HAP-1 (cell line): ENCODE results near the gene DPH1.

Experiments used
- DNase-seq, 2 experiments: peaks; one replicate each; pipeline ENCODE4 v3.0.0-alpha.2; 2016 to 2020; ENCODE audit warnings: low spot score in 2 of 2
- H3K27me3 ChIP-seq: fragments of 250-450 bp; sonication (Bioruptor Pico); 2 replicates; pipeline ENCODE4 v1.5.1; 2020; ENCODE audit warnings: low read depth, mild to moderate bottlenecking, moderate library complexity
- H3K36me3 ChIP-seq: fragments of 250-450 bp; sonication (Bioruptor Pico); replicated peaks from 2 replicates; pipeline ENCODE4 v1.5.1; 2020; ENCODE audit warnings: mild to moderate bottlenecking
- H3K4me1 ChIP-seq: fragments of 250-450 bp; sonication (Bioruptor Pico); 2 replicates; pipeline ENCODE4 v1.5.1; 2020; ENCODE audit warnings: mild to moderate bottlenecking
- H3K4me3 ChIP-seq: fragments of 250-450 bp; sonication (Bioruptor Pico); 2 replicates; pipeline ENCODE4 v1.5.1; 2020; ENCODE audit warnings: mild to moderate bottlenecking, moderate library complexity
- H3K9me3 ChIP-seq: fragments of 250-450 bp; sonication (Bioruptor Pico); 2 replicates; pipeline ENCODE4 v1.5.1; 2020; ENCODE audit warnings: mild to moderate bottlenecking, moderate library complexity
- in situ Hi-C: fragments of 300-500 bp; cut with MboI; formaldehyde crosslinking; loops from 3 replicates; pipeline ENCODE4 v1.14.3; 2020; ENCODE audit warnings: low sequenced_read_pairs, inconsistent platforms, mixed read lengths

Gene DPH1

DNA sequence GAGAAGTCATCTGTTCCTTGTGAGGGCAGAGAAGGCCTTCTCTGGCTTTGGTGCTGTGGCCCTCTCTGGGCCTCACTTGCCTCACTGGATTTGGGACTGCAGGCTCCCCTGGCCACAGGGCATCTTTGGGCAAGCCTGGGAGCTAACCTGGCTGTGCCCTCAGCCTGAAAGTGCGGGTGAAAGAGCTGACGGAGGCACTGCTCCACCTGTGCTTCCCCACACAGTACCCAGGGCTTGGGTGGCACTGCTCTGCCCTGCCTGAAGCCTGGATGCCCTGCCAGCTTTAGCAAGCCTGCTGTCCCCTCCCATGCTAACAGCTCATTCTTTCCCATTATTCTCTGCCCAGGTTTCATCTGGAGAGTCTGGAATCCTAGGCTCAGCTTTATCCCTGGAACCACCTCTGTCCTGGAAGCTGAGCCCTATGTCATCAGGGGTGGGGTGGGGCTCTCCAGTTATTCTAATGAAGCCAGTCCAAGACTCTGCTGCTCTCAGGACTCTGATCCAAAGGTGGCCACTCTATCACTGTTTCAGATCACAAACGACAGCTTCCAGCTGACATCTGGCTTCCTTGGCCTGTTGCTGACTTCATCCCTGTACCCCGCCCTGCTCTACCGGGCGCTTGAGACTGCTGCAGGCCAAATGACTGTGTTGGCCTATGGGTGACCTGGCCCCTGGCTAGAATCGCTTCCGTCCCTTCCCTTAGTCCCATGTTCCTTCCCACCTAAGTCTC lies 54.2 kb downstream of the DPH1 start:
- Histone ChIP-seq H3K27me3 (no peaks in the 10 kb centered on the region), H3K36me3 (no peaks in the 10 kb centered on the region; the same call in none of the 2 replicates), H3K9me3 (no peaks in the 10 kb centered on the region), H3K4me1 (no peaks in the 10 kb centered on the region), H3K4me3 (no peak overlapping the region)
- DNase-seq, result no peak
- in situ Hi-C loops, result no loop called here

DNA sequence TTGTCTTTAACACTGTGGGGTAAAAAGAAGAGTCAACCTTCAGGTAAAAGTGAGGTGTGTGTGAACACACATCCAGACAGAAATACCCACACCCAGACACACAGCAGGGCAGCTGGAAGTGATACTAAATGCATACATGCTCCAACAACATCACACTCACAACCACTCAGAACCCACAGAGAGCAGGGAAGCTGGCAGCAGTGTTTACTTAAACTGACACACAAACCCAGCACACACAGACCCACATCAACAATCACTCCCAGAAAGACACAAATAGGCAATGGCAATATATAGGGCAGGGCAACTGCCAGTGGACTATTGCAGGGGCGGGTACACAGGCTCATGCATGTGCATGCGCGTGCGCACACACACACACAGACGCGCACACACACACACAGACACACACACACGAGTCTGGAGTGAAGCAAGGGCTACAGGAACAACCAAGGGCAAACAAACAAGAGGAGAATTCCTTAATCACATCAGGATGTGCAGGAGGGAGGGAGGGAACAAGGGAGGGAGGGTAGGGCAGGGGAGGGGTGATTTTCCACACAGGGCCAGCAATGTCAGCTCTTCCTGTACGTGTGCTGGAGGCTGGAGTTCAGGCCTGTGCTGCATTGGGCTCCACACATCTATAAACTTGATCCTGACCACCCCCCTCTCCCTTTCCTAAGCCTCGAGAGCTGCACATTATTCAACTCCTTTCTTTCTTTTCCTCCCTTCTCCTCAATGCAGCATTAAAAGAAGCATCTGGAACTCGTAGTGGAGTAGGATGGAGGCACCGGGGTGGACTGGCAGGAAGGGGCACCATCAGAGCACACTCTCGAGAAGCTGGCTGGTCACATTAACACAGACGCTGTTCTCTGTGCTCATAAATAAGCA lies 55.1 kb downstream of the DPH1 start:
- in situ Hi-C loops, result no loop called here
- no peak overlapping the region for H3K4me3 ChIP-seq
- no peaks in the 10 kb centered on the region for H3K27me3 ChIP-seq
- no peaks in the 10 kb centered on the region; the same call in 1 of the 2 replicates for H3K36me3 ChIP-seq
- DNase-seq, result no peak
- H3K4me1 ChIP-seq, result no peaks in the 10 kb centered on the region
- H3K9me3 ChIP-seq, result no peaks in the 10 kb centered on the region

DNA sequence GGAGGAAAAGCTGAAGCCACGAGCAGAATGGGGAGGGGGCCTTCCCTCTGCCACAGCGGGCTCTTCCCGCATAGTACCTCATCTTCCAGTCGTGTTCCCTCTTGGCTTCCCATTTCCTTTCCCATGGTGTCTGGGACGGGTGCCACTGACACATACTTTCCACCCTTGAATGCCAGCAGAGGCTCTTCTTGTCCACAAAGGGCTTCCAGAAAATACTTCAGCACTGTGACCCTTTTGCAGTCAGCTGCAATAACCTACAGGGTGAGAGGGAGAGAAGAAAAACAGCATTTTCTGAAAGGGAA lies 55.6 kb downstream of the DPH1 start:
- no peak for DNase-seq
- Histone ChIP-seq H3K4me1 (no peaks in the 10 kb centered on the region), H3K36me3 (no peaks in the 10 kb centered on the region; the same call in 1 of the 2 replicates), H3K4me3 (no peak overlapping the region), H3K9me3 (no peaks in the 10 kb centered on the region), H3K27me3 (no peaks in the 10 kb centered on the region)
- in situ Hi-C loops, result no loop called here

DNA sequence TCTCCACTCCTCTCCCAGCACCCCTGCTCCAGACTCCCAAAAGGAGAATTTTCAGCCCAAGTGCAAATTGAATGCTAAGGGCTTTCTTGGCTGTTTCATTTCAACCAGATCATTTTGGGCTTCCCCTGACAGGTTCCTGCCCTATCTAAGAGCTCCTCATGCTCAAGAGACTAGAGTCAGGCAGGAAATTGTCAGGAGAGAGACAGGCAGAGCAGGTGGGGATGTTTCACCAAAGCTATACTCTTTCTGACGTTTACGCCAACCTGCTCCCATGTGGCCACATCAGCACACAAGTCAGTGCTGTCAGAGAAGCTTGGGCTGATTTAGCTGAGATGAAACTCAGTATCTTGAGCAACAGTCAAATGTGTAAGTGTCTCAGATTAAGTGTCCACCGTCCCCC lies 56.4 kb downstream of the DPH1 start:
- H3K27me3 ChIP-seq, result no peaks in the 10 kb centered on the region
- no peak for DNase-seq
- H3K9me3 ChIP-seq, result no peaks in the 10 kb centered on the region
- no peak overlapping the region for H3K4me3 ChIP-seq
- H3K36me3 ChIP-seq, result no peaks in the 10 kb centered on the region; the same call in 1 of the 2 replicates
- no peaks in the 10 kb centered on the region for H3K4me1 ChIP-seq
- in situ Hi-C loops, result no loop called here

DNA sequence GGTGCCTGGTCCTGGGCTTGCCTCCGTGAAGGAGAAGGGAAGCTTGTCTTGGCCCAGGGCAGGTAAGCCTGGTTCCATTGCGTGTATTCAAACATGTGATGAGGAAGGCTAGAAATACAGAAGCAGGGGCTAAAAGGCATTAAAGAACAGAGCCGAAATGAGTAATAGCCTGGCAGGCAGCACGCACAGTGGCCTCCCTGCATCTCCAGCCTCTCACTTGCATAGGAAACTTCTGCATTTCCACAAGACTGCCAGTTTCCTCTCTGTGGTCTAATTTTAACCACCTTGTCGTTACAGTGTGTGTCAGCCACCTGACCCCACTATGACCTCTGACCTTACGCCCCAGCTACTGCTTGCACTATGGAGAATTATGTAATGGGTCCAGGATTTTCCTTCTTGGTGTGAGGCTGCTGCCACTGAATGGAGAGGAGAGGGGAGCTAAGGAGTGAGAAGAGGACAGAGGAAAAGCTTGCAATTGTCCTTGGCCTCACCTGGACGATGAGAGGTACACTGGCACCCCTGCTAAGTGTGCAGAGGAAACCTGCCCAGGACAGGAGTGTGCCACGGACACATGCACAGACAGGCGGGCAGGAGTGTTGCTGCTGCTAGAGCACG lies 57.8 kb downstream of the DPH1 start:
- H3K9me3 ChIP-seq, result no peaks in the 10 kb centered on the region
- DNase-seq, result no peak
- no peaks in the 10 kb centered on the region for H3K36me3 ChIP-seq
- no peak overlapping the region for H3K4me3 ChIP-seq
- in situ Hi-C loops, result no loop called here
- H3K27me3 ChIP-seq, result no peaks in the 10 kb centered on the region
- H3K4me1 ChIP-seq, result no peaks in the 10 kb centered on the region

DNA sequence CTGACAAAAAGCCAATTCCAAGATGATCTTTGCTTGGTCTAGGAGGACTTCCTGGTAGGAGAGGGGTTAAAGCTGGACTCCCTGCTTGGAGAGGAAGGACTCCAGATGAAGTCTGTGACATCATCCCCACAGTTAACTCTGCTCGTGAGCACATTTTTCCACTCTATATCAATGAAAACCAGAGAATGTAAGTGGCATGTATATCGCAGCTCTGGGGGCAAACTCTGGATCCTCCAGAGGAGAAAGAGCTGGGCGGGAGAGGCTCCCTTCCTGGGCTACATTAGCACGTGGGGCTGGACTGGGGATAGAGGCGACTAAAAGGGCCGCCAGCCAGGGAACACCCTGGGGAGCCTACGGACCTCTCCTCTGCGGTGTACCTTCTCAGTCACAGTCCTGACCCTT lies 59.1 kb downstream of the DPH1 start:
- DNase-seq, result no peak
- Histone ChIP-seq H3K4me1 (no peaks in the 10 kb centered on the region), H3K36me3 (no peaks in the 10 kb centered on the region), H3K27me3 (no peaks in the 10 kb centered on the region), H3K4me3 (no peak overlapping the region), H3K9me3 (no peaks in the 10 kb centered on the region)
- in situ Hi-C loops, result no loop called here

DNA sequence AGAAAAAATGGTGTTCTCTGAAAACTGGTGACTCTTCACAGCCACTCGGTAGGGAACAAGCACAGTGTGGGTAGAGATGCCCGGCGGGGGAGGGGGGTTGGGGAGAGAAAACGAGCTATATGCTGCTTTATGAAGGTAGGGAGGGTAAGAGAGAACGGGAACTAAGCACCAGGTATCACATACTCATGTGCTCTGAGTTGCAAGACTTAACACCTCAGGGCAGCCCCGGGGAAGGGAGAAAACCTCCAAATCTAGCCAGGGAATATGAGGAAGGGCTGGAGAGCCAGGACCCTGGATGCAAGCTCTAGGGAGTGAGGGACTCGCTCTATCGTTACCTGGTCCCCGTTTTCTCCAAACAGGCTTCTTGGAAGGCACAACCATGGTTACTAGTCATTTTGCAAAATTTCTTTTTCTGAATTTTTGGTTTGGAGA lies 60.3 kb downstream of the DPH1 start:
- no peaks in the 10 kb centered on the region for H3K4me1 ChIP-seq
- H3K27me3 ChIP-seq, result no peaks in the 10 kb centered on the region
- no peak overlapping the region for H3K4me3 ChIP-seq
- in situ Hi-C loops, result no loop called here
- no peaks in the 10 kb centered on the region for H3K9me3 ChIP-seq
- H3K36me3 ChIP-seq, result no peaks in the 10 kb centered on the region
- no peak for DNase-seq

DNA sequence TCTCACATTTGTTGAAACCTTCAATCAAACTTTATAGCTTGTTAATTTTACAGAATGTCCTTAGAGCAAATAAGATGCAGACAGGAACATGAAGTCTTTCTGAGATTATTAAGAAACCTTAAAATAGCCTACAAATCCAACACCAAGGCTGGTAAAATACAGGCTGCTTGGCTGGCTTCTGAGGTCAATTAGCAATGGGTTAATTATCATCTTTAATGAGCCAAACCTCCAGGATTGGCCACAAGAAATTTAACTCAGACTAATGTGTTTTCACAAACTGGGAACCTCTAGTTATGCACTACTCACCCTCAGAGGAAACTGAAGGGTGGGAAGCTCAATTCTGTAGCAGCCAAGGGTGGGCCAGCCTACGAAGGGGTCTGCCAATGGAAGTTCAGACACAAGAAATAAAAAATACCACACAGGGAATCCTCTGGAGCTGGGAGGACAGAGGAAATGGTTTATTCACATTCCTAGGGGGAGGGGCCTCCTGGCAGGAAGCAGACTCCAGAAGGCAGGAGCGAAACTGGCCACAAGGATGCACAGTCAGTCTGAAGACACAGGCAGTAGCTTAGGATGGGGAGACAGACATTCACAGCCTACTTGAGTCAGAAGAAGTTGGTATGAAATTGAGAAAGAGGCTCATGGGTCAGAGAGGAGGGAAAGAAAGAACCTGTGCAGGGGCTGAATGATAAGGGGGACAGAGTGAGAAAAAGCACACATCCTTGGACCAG lies 61.0 kb downstream of the DPH1 start:
- Histone ChIP-seq H3K4me3 (no peak overlapping the region), H3K27me3 (no peaks in the 10 kb centered on the region), H3K36me3 (no peaks in the 10 kb centered on the region), H3K4me1 (no peaks in the 10 kb centered on the region), H3K9me3 (no peaks in the 10 kb centered on the region)
- in situ Hi-C loops, result no loop called here
- DNase-seq, result peak in 1 of 2 experiments; percentile 27

DNA sequence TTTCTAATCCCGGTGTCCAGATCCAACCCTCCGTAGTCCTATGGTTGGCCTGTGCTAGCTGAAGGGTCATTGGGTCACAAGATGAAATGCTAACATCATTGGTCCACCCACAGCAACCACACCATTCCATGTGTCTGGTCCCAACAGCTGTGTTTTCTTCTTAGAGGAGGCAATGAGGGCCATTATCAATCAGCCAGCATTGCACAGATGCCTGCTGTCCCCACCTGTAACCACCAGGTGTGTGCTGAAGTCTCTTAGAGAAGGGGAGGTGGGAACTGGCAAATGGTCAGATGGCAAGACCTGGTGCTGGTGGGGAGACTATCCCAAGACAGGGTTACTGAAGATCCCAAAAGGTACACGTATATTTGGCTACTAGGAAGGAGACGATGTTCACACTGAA lies 62.3 kb downstream of the DPH1 start:
- no peak for DNase-seq
- H3K27me3 ChIP-seq, result no peaks in the 10 kb centered on the region
- H3K4me3 ChIP-seq, result no peak overlapping the region
- H3K36me3 ChIP-seq, result no peaks in the 10 kb centered on the region
- no peaks in the 10 kb centered on the region for H3K9me3 ChIP-seq
- no peaks in the 10 kb centered on the region for H3K4me1 ChIP-seq
- in situ Hi-C loops, result no loop called here

DNA sequence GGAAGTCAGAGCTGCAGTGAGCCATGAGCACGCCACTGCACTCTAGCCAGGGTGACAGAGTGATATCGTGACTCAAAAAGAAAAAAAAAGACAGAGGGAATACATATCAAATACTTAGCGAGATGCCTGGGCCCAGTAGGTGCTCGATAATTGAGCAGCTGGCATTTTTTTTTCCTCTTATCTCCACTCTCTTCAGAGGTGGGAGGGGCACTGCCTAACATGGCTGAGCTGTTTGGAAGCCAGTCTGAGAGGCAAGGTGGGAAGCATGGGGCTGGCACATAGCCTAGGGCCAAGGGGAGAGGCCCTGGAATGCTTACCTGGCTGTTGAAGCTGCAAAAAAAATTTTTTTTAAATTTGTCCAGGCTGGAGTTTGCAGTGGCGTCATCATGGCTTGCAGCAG lies 63.4 kb downstream of the DPH1 start:
- Histone ChIP-seq H3K9me3 (no peaks in the 10 kb centered on the region), H3K4me3 (no peak overlapping the region), H3K4me1 (no peaks in the 10 kb centered on the region), H3K27me3 (no peaks in the 10 kb centered on the region), H3K36me3 (no peaks in the 10 kb centered on the region)
- DNase-seq, result no peak
- in situ Hi-C loops, result no loop called here
